Keratinocyte (primary cell): ENCODE results near the gene CUTA. TPM values are rescaled to one million over a fixed set of nuclear protein-coding genes. Genes with fewer than 3 reads are reported as not detected.

ENCODE experiments used
- DNase-seq: peaks from one replicate; pipeline ENCODE4 v3.0.0-alpha.2; 2011; ENCODE audit warnings: low read depth, missing footprints, low spot score
- FAIRE-seq: peaks from 2 replicates; lab custom pipeline; 2011; peaks lifted over from hg19 to GRCh38; lab: Jason Lieb, UNC
- H2AFZ ChIP-seq: 2 replicates; pipeline ENCODE4 v1.6.0; 2012; ENCODE audit warnings: low read length, control low read depth, inconsistent platforms; ENCODE audit not compliant: control insufficient read depth
- H3K27ac ChIP-seq: 2 replicates; pipeline ENCODE4 v1.5.1; 2011; ENCODE audit warnings: low read length; ENCODE audit not compliant: control insufficient read depth, insufficient read depth
- H3K27me3 ChIP-seq: 3 replicates; pipeline ENCODE4 v1.6.0; 2011; ENCODE audit warnings: low read length; ENCODE audit not compliant: control insufficient read depth, insufficient read depth; ENCODE audit errors: extremely low read depth
- H3K36me3 ChIP-seq, 2 experiments: 2 replicates in 1 of 2; 3 replicates in 1 of 2; pipeline ENCODE4 v1.5.1; 2011; ENCODE audit warnings: low read length in 2 of 2, mild to moderate bottlenecking in 1 of 2; ENCODE audit not compliant: control insufficient read depth in 2 of 2, insufficient read depth in 2 of 2; ENCODE audit errors: extremely low read depth in 1 of 2
- H3K4me1 ChIP-seq: 3 replicates; pipeline ENCODE4 v1.5.1; 2011; ENCODE audit warnings: low read length; ENCODE audit not compliant: control insufficient read depth, insufficient read depth; ENCODE audit errors: extremely low read depth
- H3K4me2 ChIP-seq: 3 replicates; pipeline ENCODE4 v1.6.0; 2011; ENCODE audit warnings: low read depth, low read length; ENCODE audit not compliant: control insufficient read depth, insufficient read depth; ENCODE audit errors: extremely low read depth
- H3K4me3 ChIP-seq, 3 experiments: fragments of 200-600 bp in 1 of 3; sonication (generic) in 1 of 3; 2 replicates in 2 of 3; 3 replicates in 1 of 3; pipeline ENCODE4 v1.5.1; 2011 to 2016; ENCODE audit warnings: low read length in 3 of 3, mild to moderate bottlenecking in 3 of 3, control low read depth in 2 of 3, inconsistent platforms in 1 of 3, low read depth in 1 of 3, mixed read lengths in 1 of 3, mixed run types in 1 of 3, moderate library complexity in 1 of 3; ENCODE audit not compliant: control insufficient read depth in 2 of 3, insufficient read depth in 2 of 3; ENCODE audit errors: extremely low read depth in 1 of 3
- H3K79me2 ChIP-seq: 2 replicates; pipeline ENCODE4 v1.6.0; 2012; ENCODE audit warnings: low read length; ENCODE audit not compliant: control insufficient read depth, insufficient read depth
- H3K9ac ChIP-seq: 3 replicates; pipeline ENCODE4 v1.6.0; 2011; ENCODE audit warnings: low read length; ENCODE audit not compliant: control insufficient read depth, insufficient read depth; ENCODE audit errors: extremely low read depth
- H3K9me1 ChIP-seq: 3 replicates; pipeline ENCODE4 v1.6.0; 2011; ENCODE audit warnings: low read length; ENCODE audit not compliant: control insufficient read depth, insufficient read depth; ENCODE audit errors: extremely low read depth
- H3K9me3 ChIP-seq: 2 replicates; pipeline ENCODE4 v1.5.1; 2012; ENCODE audit warnings: low read depth, low read length; ENCODE audit not compliant: control insufficient read depth
- H4K20me1 ChIP-seq: 3 replicates; pipeline ENCODE4 v1.6.0; 2011; ENCODE audit warnings: low read length; ENCODE audit not compliant: control insufficient read depth, insufficient read depth; ENCODE audit errors: extremely low read depth
- CTCF ChIP-seq, 3 experiments: IDR thresholded peaks in 1 of 3; conservative IDR thresholded peaks in 1 of 3; optimal IDR thresholded peaks in 1 of 3; 2 replicates in 2 of 3; 3 replicates in 1 of 3; pipeline versions ENCODE3 to v1.5.1; 2011; ENCODE audit warnings: low read length in 3 of 3, mild to moderate bottlenecking in 3 of 3, moderate library complexity in 2 of 3, control low read depth in 1 of 3, inconsistent platforms in 1 of 3; ENCODE audit not compliant: insufficient read depth in 2 of 3; ENCODE audit errors: extremely low read depth in 1 of 3
- EZH2 ChIP-seq: IDR thresholded peaks from one replicate; pipeline ENCODE4 v1.6.1; 2012; ENCODE audit warnings: inconsistent platforms, mild to moderate bottlenecking, low read length, moderate library complexity
- dilution Hi-C: fragments of 300-500 bp; cut with MboI; formaldehyde crosslinking; loops from one replicate; pipeline ENCODE4 v1.7.0; 2020; ENCODE audit warnings: low sequenced_read_pairs; ENCODE audit not compliant: extremely low pct_ligation_motif_present
- polyA plus RNA-seq, 5 experiments: library from polyadenylated mRNA; depleted of rRNA in 3 of 5; stranded (reverse) in 3 of 5; stranded (forward) in 1 of 5; unstranded in 1 of 5; fragments of >200 nt; gene quantifications; 1 replicate in 1 of 5; 2 replicates in 3 of 5; 3 replicates in 1 of 5; pipeline versions ENCODE4 v1.2.1 to v1.2.3, GENCODE V29; 2011 to 2012; ENCODE audit warnings: missing spikeins in 2 of 5, low read depth in 1 of 5, low replicate concordance in 1 of 5

CUTA gene
- polyA plus RNA-seq, 1 donor (not counting 4 experiments of a cell fraction or from before 2014, with no cell fraction given) = 178 TPM

- DNase-seq (no peak), FAIRE-seq (no peak)
- Histone ChIP-seq H3K9me3 (no peaks in the 10 kb centered on the region), H4K20me1 (peaks cover 5% of the 10 kb centered on the region), H3K4me2 (peak within 1 kb of the TSS; percentile 92), H3K4me1 (peaks cover 30% of the 10 kb centered on the region), H3K9me1 (no peaks in the 10 kb centered on the region), H3K36me3 (peaks cover 12 to 20% of the 10 kb centered on the region in 2 experiments), H3K4me3 (no peak within 1 kb of the TSS), H2AFZ (no peak within 1 kb of the TSS), H3K27ac (peak within 1 kb of the TSS; percentile 93), H3K9ac (peak within 1 kb of the TSS; percentile 81), H3K79me2 (peaks cover 24% of the 10 kb centered on the region), H3K27me3 (no peaks in the 10 kb centered on the region)
- TF ChIP-seq EZH2 (no peak), CTCF (optimal IDR thresholded peaks at IDR 0.05 in 1 of 3, IDR thresholded peaks at IDR 0.05 in 1 of 3, conservative IDR thresholded peaks at IDR 0.05 in 1 of 3; ENCODE audit: extremely low read depth in 1 of 3, insufficient read depth in 2 of 3, low read length in 3 of 3) (no peak)
- dilution Hi-C loops = no loop called here
These were observed 1.9 kb upstream of the CUTA start, which contains the start of gene SYNGAP1 for GRCh38 chr6:33419580-33420490. Gene SYNGAP1, plus strand, starts transcription at chr6:33420065. Its CDS starts 200 bp downstream, at chr6:33420265.

GRCh38 chr6:33418690-33419291 is 884 bp upstream of the CUTA start:
- H3K9me3 ChIP-seq = no peaks in the 10 kb centered on the region
- H3K4me3 ChIP-seq = peak overlapping the region in 2 of 3 experiments; percentile 24 to 64
- H3K27me3 ChIP-seq = no peaks in the 10 kb centered on the region
- H3K79me2 ChIP-seq = peaks cover 24% of the 10 kb centered on the region
- H4K20me1 ChIP-seq = peaks cover 5% of the 10 kb centered on the region
- TF ChIP-seq CTCF (optimal IDR thresholded peaks at IDR 0.05 in 1 of 3, IDR thresholded peaks at IDR 0.05 in 1 of 3, conservative IDR thresholded peaks at IDR 0.05 in 1 of 3; ENCODE audit: extremely low read depth in 1 of 3, insufficient read depth in 2 of 3, low read length in 3 of 3) (no peak), EZH2 (no peak)
- dilution Hi-C loops = no loop called here
- no peak for FAIRE-seq
- peak overlapping the region; percentile 93 for H3K27ac ChIP-seq
- peak overlapping the region; percentile 92 for H3K4me2 ChIP-seq
- peaks cover 25% of the 10 kb centered on the region for H3K4me1 ChIP-seq
- DNase-seq = no peak
- H3K9ac ChIP-seq = peak overlapping the region; percentile 81
- H3K36me3 ChIP-seq = peaks cover 16 to 27% of the 10 kb centered on the region in 2 experiments
- no peaks in the 10 kb centered on the region for H3K9me1 ChIP-seq
- H2AFZ ChIP-seq = peak overlapping the region; percentile 83
